ENCODE measurements around the gene IL17A.

DNA sequence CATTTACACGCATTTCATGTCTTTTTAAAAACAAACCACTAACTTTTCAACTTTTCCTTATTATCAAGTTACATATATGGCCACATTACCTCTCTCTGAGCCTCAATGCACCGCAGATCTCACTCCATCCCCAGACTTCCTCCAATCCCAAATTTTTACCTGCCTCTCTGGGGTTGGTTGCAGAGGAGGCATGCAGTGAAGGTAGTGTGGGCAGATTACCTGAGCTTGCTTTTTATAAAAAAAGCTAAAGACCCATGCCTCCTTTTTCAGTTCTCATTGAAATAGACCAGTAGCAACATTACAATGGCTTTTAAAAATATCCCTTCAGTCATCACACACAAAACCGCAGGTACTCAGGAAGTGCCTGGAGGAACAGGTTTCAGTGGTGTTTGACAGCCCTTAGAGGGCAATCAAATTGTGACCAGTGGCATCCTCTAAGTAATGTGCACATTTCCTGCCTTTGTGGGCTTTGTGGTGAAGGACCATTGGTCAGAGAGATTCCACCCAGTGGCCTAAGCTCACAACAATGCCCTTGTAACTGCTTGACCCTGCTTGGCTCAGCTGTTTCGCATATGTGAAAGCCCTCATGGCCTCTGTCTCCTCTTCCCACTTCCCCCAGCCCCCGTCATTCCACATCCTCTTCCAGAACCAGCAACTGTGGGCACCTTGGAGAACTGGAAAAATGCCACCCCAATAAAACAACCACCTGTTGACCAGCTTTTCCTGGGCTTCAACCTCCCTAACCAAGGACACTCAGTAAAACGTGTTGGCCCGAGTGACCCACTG is 30.2 kb upstream of the IL17A start:
- TF ChIP-seq POLR2A (IDR thresholded peaks at IDR 0.05) (no peak), CTCF (IDR thresholded peaks at IDR 0.05) (no peak)

All from lower leg skin (tissue), 3 donors.